ENCODE measurements around the gene LMAN1L. TPM values are rescaled to one million over a fixed set of nuclear protein-coding genes. Genes with fewer than 3 reads are reported as not detected.

Gene LMAN1L
- total RNA-seq, 6 donors from 2014 or later, result 1.0 TPM; not detected in 5

DNA sequence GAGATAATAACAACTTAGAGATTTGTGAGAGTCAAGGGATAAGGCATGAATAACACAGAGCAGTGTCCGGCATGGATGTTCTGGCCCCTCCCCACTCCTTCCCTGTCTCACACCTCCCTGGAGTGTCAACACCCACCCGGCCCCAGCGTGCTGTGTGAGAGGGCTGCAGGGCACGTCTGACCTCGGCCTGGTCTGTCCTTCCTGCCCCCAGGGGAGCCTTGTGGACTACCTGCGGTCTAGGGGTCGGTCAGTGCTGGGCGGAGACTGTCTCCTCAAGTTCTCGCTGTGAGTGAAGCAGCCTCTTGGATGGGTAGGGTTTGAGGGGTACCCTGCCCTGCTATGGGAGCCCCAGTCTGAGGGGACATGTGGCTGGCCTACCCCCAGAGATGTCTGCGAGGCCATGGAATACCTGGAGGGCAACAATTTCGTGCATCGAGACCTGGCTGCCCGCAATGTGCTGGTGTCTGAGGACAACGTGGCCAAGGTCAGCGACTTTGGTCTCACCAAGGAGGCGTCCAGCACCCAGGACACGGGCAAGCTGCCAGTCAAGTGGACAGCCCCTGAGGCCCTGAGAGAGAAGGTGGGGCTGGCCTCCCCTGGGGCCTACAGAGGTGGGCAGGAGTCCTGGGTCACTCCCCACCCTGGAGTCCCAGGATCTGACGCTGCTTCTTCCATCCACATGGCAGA is 11.2 kb upstream of the LMAN1L start:
- peaks cover 6 to 22% (median 13%) of the 10 kb centered on the region in 4 donors for H3K4me1 ChIP-seq
- TF ChIP-seq EP300 (IDR thresholded peaks at IDR 0.05) (no peak), POLR2AphosphoS5 (IDR thresholded peaks at IDR 0.05) (no peak)
- TF ChIP-seq, protein P1, sequence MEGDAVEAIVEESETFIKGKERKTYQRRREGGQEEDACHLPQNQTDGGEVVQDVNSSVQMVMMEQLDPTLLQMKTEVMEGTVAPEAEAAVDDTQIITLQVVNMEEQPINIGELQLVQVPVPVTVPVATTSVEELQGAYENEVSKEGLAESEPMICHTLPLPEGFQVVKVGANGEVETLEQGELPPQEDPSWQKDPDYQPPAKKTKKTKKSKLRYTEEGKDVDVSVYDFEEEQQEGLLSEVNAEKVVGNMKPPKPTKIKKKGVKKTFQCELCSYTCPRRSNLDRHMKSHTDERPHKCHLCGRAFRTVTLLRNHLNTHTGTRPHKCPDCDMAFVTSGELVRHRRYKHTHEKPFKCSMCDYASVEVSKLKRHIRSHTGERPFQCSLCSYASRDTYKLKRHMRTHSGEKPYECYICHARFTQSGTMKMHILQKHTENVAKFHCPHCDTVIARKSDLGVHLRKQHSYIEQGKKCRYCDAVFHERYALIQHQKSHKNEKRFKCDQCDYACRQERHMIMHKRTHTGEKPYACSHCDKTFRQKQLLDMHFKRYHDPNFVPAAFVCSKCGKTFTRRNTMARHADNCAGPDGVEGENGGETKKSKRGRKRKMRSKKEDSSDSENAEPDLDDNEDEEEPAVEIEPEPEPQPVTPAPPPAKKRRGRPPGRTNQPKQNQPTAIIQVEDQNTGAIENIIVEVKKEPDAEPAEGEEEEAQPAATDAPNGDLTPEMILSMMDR (IDR thresholded peaks at IDR 0.05), result no peak
- no peaks in the 10 kb centered on the region for H3K27me3 ChIP-seq
- 85 to 87% methylated on average over 10 to 15 of the region's 18 CpGs for WGBS, 2 donors
- H3K9me3 ChIP-seq, result no peaks in the 10 kb centered on the region
- no peak overlapping the region for H3K4me3 ChIP-seq
- H3K36me3 ChIP-seq, result peaks cover 11 to 66% (median 54%) of the 10 kb centered on the region in 4 donors
- DNase-seq (no peak), ATAC-seq (ENCODE audit: low FRiP score in 2 of 2) (no peak)
- no peak overlapping the region for H3K27ac ChIP-seq

DNA sequence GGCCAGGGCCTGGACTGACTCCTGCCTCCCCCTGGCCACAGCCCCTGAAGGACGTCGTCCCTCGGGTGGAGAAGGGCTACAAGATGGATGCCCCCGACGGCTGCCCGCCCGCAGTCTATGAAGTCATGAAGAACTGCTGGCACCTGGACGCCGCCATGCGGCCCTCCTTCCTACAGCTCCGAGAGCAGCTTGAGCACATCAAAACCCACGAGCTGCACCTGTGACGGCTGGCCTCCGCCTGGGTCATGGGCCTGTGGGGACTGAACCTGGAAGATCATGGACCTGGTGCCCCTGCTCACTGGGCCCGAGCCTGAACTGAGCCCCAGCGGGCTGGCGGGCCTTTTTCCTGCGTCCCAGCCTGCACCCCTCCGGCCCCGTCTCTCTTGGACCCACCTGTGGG is 10.3 kb upstream of the LMAN1L start:
- TF ChIP-seq POLR2A (IDR thresholded peaks at IDR 0.05) (no peak), POLR2AphosphoS5 (IDR thresholded peaks at IDR 0.05) (no peak), EP300 (IDR thresholded peaks at IDR 0.05) (no peak)
- TF ChIP-seq, protein P1 (IDR thresholded peaks at IDR 0.05), result no peak
- 89 to 98% methylated on average over 9 to 17 of the region's 20 CpGs for WGBS, 2 donors
- ATAC-seq (ENCODE audit: low FRiP score in 2 of 2), result no peak
- Histone ChIP-seq H3K9me3 (no peaks in the 10 kb centered on the region), H3K27ac (no peak overlapping the region), H3K36me3 (peaks cover 11 to 66% (median 54%) of the 10 kb centered on the region in 4 donors), H3K4me3 (no peak overlapping the region), H3K4me1 (peaks cover 6 to 22% (median 13%) of the 10 kb centered on the region in 4 donors), H3K27me3 (no peaks in the 10 kb centered on the region)
- peak in 1 of 2 donors; percentile 85 for DNase-seq

DNA sequence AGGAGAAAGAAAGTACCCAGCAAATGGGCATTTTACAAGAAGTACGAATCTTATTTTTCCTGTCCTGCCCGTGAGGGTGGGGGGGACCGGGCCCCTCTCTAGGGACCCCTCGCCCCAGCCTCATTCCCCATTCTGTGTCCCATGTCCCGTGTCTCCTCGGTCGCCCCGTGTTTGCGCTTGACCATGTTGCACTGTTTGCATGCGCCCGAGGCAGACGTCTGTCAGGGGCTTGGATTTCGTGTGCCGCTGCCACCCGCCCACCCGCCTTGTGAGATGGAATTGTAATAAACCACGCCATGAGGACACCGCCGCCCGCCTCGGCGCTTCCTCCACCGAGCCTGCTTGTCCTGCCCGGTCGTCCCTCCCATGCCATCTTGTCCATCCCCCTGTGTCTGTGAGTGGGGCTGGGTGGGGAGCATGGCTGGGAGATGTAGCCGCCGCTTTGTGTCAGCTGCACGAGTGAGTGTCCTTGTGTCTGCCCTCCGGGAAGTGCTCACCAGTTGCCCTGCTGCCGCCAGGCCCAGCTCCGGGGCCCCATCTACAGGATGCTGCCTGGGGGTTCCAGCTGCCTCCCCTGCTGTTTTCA is 9.7 kb upstream of the LMAN1L start:
- Histone ChIP-seq H3K27me3 (no peaks in the 10 kb centered on the region), H3K4me1 (peaks cover 6 to 23% (median 13%) of the 10 kb centered on the region in 4 donors), H3K36me3 (peaks cover 11 to 64% (median 53%) of the 10 kb centered on the region in 4 donors), H3K4me3 (no peak overlapping the region), H3K9me3 (no peaks in the 10 kb centered on the region), H3K27ac (no peak overlapping the region)
- ATAC-seq (ENCODE audit: low FRiP score in 2 of 2), result no peak
- TF ChIP-seq POLR2A (IDR thresholded peaks at IDR 0.05) (no peak), EP300 (IDR thresholded peaks at IDR 0.05) (no peak), POLR2AphosphoS5 (IDR thresholded peaks at IDR 0.05) (no peak)
- TF ChIP-seq, protein P1 (IDR thresholded peaks at IDR 0.05), result no peak
- peak in 1 of 2 donors; percentile 78 for DNase-seq
- 93 to 94% methylated on average over 31 of the region's 31 CpGs for WGBS, 2 donors

DNA sequence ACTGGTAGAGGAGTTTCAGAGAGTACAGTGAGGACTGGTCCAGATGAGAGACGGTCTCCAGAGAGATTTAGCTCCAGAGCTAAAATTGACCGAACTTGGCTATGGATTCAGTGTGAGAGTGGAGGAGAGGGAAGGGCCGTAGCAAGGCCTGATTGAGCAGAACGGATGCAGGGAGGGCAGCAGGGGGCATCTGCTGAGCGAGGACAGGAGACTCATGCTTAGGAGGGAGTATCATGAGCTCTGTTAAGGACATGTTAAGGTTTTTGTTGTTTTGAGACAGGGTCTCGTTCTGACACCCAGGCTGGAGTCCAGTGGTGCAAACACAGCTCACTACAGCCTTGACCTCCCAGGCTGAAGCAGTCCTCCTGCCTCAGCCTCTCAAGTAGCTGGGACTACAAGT is 7.7 kb upstream of the LMAN1L start:
- DNase-seq (no peak), ATAC-seq (ENCODE audit: low FRiP score in 2 of 2) (no peak)
- Histone ChIP-seq H3K36me3 (peaks cover 11 to 45% (median 38%) of the 10 kb centered on the region in 4 donors), H3K27ac (peak overlapping the region in 1 of 4 donors; percentile 10), H3K4me1 (peaks cover 1 to 17% (median 6%) of the 10 kb centered on the region in 4 donors), H3K27me3 (no peaks in the 10 kb centered on the region), H3K4me3 (no peak overlapping the region), H3K9me3 (no peaks in the 10 kb centered on the region)
- WGBS, 2 donors, result 79 to 82% methylated on average over 6 of the region's 6 CpGs
- TF ChIP-seq, protein P1 (IDR thresholded peaks at IDR 0.05), result no peak
- TF ChIP-seq POLR2AphosphoS5 (IDR thresholded peaks at IDR 0.05) (no peak), EP300 (IDR thresholded peaks at IDR 0.05) (no peak), POLR2A (IDR thresholded peaks at IDR 0.05) (no peak)

Measured in upper lobe of left lung (tissue), 6 donors.